Measurements from ENCODE around the gene HMX3. TPM values are rescaled to one million over a fixed set of nuclear protein-coding genes. Genes with fewer than 3 reads are reported as not detected.

The HMX3 gene
- total RNA-seq, 1 experiment from 2014 or later = not detected

GRCh38 chr10:123086281-123086680 is 49.5 kb upstream of the HMX3 start:
- no peak overlapping the region for H3T11ph ChIP-seq (ENCODE audit: low read length)
- TF ChIP-seq CTCF (conservative IDR thresholded peaks at IDR 0.05) = no peak
- Mint-ChIP-seq H3K27ac (no peak overlapping the region), H3K27me3 (ENCODE audit: low read depth) (peaks cover 14% of the 10 kb centered on the region), H3K4me1 (peaks cover 6 to 9% of the 10 kb centered on the region in 2 experiments), H3K36me3 (ENCODE audit: insufficient read depth in 1 of 3, low read depth in 3 of 3) (no peaks in the 10 kb centered on the region), H3K4me3 (no peak overlapping the region), H3K9me3 (peaks cover 0 to 3% of the 10 kb centered on the region in 2 experiments; a peak in 3 of 5 replicates)
- H3K9ac ChIP-seq (ENCODE audit: extremely low read depth, insufficient read length, low read length) = no peak overlapping the region
- H2BK20ac ChIP-seq (ENCODE audit: low read depth, low read length, poor library complexity, severe bottlenecking) = no peak overlapping the region
- no peak overlapping the region for H2AK5ac ChIP-seq (ENCODE audit: insufficient read length, low read length)
- no peaks in the 10 kb centered on the region for H3K79me1 ChIP-seq (ENCODE audit: insufficient read depth, low read depth, low read length, poor library complexity, severe bottlenecking)
- no peak overlapping the region for H3K18ac ChIP-seq (ENCODE audit: insufficient read length, low read depth, low read length)
- no peak overlapping the region for H4K8ac ChIP-seq (replicated peaks; ENCODE audit: insufficient read length, low read depth, low read length)
- no peak overlapping the region for H3K4ac ChIP-seq (ENCODE audit: low read depth, low read length)
- no peak overlapping the region for H3K27ac ChIP-seq (ENCODE audit: insufficient read length, low read depth, low read length)
- H4K5ac ChIP-seq (ENCODE audit: insufficient read length, low read depth, low read length) = no peak overlapping the region
- no peak overlapping the region for H3K4me2 ChIP-seq (ENCODE audit: insufficient read depth, insufficient read length, low read length)
- no peaks in the 10 kb centered on the region for H3K27me3 ChIP-seq (ENCODE audit: insufficient read depth, low read length)
- no peak overlapping the region for H2BK120ac ChIP-seq (ENCODE audit: low read depth, low read length, poor library complexity, severe bottlenecking)
- H2BK12ac ChIP-seq (ENCODE audit: insufficient read length, low read depth, low read length) = no peak overlapping the region
- H3K56ac ChIP-seq (ENCODE audit: insufficient read length, low read depth, low read length) = no peak overlapping the region
- no peaks in the 10 kb centered on the region for H4K20me1 ChIP-seq (ENCODE audit: control insufficient read depth, insufficient read depth, insufficient read length)
- H3K23me2 ChIP-seq (ENCODE audit: insufficient read length, low read depth, low read length, poor library complexity, severe bottlenecking) = no peaks in the 10 kb centered on the region
- H3K9me3 ChIP-seq (ENCODE audit: control insufficient read depth, low read depth, low read length) = no peaks in the 10 kb centered on the region
- no peak overlapping the region for H3K23ac ChIP-seq (ENCODE audit: insufficient read length, low read depth, low read length)
- H3K14ac ChIP-seq (ENCODE audit: insufficient read depth, low read length) = no peak overlapping the region
- WGBS (ENCODE audit: extremely low coverage, insufficient read length, low lambda C conversion rate) = 100% methylated on average over 6 of the region's 7 CpGs
- peaks cover 4% of the 10 kb centered on the region; the same call in 1 of the 2 replicates for H3K4me1 ChIP-seq (ENCODE audit: insufficient read depth, low read length)
- no peak overlapping the region for H2BK15ac ChIP-seq (ENCODE audit: low read depth, low read length)
- H4K91ac ChIP-seq (ENCODE audit: insufficient read length, low read depth, low read length) = no peak overlapping the region
- no peak overlapping the region for H2AFZ ChIP-seq (ENCODE audit: low read length)
- no peak for DNase-seq
- H3K79me2 ChIP-seq (ENCODE audit: insufficient read depth, low read length) = no peaks in the 10 kb centered on the region
- H2BK5ac ChIP-seq (ENCODE audit: insufficient read length, low read length) = no peak overlapping the region
